Tibial artery (tissue), 4 donors: ENCODE results near the gene MYO1B.

ENCODE experiments used
- DNase-seq, 2 donors: peaks; one replicate each; pipeline ENCODE4 v3.0.0-alpha.2; 2019
- H3K27ac ChIP-seq, 2 donors: fragments of 200-600 bp; sonication (generic) in 1 of 2; 1 replicate in 1 of 2; 2 replicates in 1 of 2; pipeline ENCODE4 v1.5.1; 2018 to 2019; ENCODE audit warnings: mild to moderate bottlenecking in 1 of 2
- H3K27me3 ChIP-seq, 2 donors: fragments of 200-600 bp; sonication (generic) in 1 of 2; one replicate each; pipeline versions ENCODE4 v1.5.1 to v1.6.0; 2016 to 2019
- H3K36me3 ChIP-seq, 3 donors: fragments of 200-600 bp; sonication (generic) in 2 of 3; one replicate each; pipeline ENCODE4 v1.5.1; 2016 to 2019; ENCODE audit warnings: mild to moderate bottlenecking in 2 of 3
- H3K4me1 ChIP-seq, 4 donors: fragments of 200-600 bp; sonication (generic) in 2 of 4; 1 replicate in 3 of 4; 2 replicates in 1 of 4; pipeline ENCODE4 v1.5.1; 2016 to 2019
- H3K4me3 ChIP-seq, 2 donors: fragments of 200-600 bp; sonication (generic) in 1 of 2; 1 replicate in 1 of 2; 2 replicates in 1 of 2; pipeline ENCODE4 v1.5.1; 2018 to 2019; ENCODE audit warnings: mild to moderate bottlenecking in 2 of 2
- H3K9me3 ChIP-seq, 3 donors: fragments of 200-600 bp; sonication (generic) in 1 of 3; one replicate each; pipeline ENCODE4 v1.5.1; 2016 to 2019
- intact Hi-C: fragments of 100-400 bp; cut with DNase I; formaldehyde crosslinking; loops from one replicate; pipeline ENCODE4 v1.15.0; 2023; ENCODE audit warnings: low total_unique reads
- TF ChIP-seq, protein P1 (sequence below), 2 experiments: fragments of 200-600 bp in 1 of 2; fragments of 450-650 bp in 1 of 2; IDR thresholded peaks; one replicate each; pipeline ENCODE4 v1.5.1; 2017 to 2019; ENCODE audit warnings: antibody characterized with exemption in 2 of 2, mild to moderate bottlenecking in 1 of 2, moderate library complexity in 1 of 2

The MYO1B gene

DNA sequence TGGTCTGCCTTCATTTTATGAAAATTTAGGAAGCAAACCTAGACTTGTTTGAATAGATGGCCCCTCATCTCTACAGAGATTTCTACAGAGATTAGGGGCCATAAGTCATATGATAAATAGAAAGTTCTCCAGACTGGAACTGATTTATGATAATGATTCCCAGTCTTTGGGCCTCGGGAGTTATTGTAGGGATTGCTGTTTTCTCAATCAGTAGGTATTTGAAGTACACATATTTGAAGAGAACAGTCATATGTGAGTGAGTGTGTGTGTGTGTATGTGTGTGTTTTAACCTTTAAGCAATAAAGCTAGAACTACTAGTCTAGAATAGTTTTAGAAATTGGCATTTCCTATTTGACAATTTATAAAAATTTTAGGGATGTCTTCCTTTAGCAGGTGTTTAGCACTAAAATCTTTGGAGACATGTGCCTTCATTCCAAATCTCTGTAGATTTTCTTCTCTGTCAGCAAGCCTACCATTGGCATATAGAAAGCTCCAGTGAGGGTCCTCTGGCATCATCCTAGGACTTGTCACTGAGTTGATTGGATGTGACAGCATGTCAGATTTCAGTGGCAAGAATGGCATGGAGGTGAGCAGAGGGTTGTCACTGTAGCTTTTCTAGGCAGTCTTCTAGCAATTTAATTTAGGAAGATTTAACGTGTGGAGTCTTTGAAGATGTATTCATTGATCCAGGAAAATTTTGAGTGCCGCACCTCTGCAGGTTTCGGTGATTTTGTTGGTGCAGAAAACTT is 71.2 kb downstream of the MYO1B start:
- intact Hi-C loops = no loop called here
- no peaks in the 10 kb centered on the region for H3K36me3 ChIP-seq
- no peak overlapping the region for H3K27ac ChIP-seq
- H3K4me1 ChIP-seq = peaks cover 0 to 43% (median 19%) of the 10 kb centered on the region in 4 donors
- TF ChIP-seq, protein P1, sequence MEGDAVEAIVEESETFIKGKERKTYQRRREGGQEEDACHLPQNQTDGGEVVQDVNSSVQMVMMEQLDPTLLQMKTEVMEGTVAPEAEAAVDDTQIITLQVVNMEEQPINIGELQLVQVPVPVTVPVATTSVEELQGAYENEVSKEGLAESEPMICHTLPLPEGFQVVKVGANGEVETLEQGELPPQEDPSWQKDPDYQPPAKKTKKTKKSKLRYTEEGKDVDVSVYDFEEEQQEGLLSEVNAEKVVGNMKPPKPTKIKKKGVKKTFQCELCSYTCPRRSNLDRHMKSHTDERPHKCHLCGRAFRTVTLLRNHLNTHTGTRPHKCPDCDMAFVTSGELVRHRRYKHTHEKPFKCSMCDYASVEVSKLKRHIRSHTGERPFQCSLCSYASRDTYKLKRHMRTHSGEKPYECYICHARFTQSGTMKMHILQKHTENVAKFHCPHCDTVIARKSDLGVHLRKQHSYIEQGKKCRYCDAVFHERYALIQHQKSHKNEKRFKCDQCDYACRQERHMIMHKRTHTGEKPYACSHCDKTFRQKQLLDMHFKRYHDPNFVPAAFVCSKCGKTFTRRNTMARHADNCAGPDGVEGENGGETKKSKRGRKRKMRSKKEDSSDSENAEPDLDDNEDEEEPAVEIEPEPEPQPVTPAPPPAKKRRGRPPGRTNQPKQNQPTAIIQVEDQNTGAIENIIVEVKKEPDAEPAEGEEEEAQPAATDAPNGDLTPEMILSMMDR (IDR thresholded peaks at IDR 0.05) = no peak
- no peaks in the 10 kb centered on the region for H3K9me3 ChIP-seq
- H3K4me3 ChIP-seq = no peak overlapping the region
- no peaks in the 10 kb centered on the region for H3K27me3 ChIP-seq
- no peak for DNase-seq

DNA sequence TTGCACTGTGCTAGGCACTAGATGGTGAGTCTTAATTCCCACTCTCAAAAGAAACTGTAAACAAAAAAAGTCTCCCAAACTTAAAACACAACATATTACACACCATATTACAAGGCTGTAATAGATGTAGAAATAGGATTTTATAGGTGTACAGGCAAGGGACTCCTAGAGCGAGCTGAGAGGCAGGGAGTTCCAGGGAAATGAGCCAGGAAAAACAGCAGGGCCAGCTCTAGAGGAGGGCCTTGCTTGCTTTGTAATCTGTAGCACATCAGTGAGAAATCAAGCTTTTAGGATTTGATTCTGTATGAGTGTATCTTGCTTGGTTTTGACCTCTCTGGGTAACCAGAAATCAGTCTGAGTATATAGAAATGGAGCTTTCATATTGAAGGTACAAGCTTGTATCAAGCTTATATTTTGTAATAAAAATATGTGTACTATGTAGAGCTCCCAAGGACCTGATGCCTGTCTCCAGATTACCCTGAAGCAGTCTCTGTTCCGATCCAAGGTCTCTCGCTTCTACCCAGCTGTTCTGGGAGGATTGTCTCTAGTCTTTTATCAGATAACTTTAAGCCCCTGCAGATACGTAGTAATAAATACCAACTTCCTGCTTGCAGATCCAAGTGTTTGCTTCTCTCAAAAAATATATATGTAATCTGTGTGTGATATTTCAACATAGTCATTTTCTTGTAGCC is 73.0 kb downstream of the MYO1B start:
- Histone ChIP-seq H3K4me1 (peaks cover 0 to 53% (median 21%) of the 10 kb centered on the region in 4 donors), H3K4me3 (no peak overlapping the region), H3K9me3 (no peaks in the 10 kb centered on the region), H3K27ac (peak overlapping the region; percentile 36 to 64), H3K36me3 (no peaks in the 10 kb centered on the region), H3K27me3 (no peaks in the 10 kb centered on the region)
- TF ChIP-seq, protein P1 (IDR thresholded peaks at IDR 0.05) = no peak
- DNase-seq = peak in 1 of 2 donors; percentile 72
- intact Hi-C loops = no loop called here

- Histone ChIP-seq H3K9me3 (no peaks in the 10 kb centered on the region), H3K4me3 (no peak overlapping the region), H3K36me3 (no peaks in the 10 kb centered on the region), H3K27ac (peak overlapping the region; percentile 36 to 64), H3K27me3 (no peaks in the 10 kb centered on the region), H3K4me1 (peaks cover 0 to 53% (median 21%) of the 10 kb centered on the region in 4 donors)
- no peak for DNase-seq
- intact Hi-C loops = no loop called here
- TF ChIP-seq, protein P1 (IDR thresholded peaks at IDR 0.05) = no peak
Measured at GRCh38 chr2:191318729-191319078, 73.5 kb downstream of the MYO1B start.

- H3K9me3 ChIP-seq = no peaks in the 10 kb centered on the region
- H3K27me3 ChIP-seq = no peaks in the 10 kb centered on the region
- no peak overlapping the region for H3K4me3 ChIP-seq
- TF ChIP-seq, protein P1 (IDR thresholded peaks at IDR 0.05) = no peak
- peaks cover 0 to 53% (median 21%) of the 10 kb centered on the region in 4 donors for H3K4me1 ChIP-seq
- intact Hi-C loops = no loop called here
- no peak for DNase-seq
- H3K27ac ChIP-seq = peak overlapping the region; percentile 36 to 64
- no peaks in the 10 kb centered on the region for H3K36me3 ChIP-seq
Measured at GRCh38 chr2:191319186-191319585, 74.0 kb downstream of the MYO1B start.

DNA sequence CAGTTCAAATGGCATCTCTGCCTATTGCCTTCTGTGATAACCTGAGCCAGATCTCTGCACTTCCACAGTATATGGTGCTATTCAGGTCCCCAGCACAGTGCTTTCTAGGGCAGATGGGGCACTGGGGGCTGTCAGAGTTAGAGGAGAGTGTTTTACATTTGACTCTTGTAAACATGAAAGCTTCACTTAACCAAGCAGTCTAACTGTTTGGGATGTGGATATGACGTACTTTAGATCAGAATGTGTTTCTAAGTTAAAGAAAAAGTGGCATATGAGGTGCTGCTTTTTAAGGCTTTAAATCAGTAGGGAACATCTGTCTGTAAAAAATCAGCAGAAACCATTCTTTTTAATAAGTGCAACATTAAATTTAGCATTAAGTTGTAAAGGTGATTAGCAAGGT is 75.7 kb downstream of the MYO1B start:
- TF ChIP-seq, protein P1 (IDR thresholded peaks at IDR 0.05) = no peak
- Histone ChIP-seq H3K36me3 (no peaks in the 10 kb centered on the region), H3K27me3 (no peaks in the 10 kb centered on the region), H3K4me3 (no peak overlapping the region), H3K9me3 (no peaks in the 10 kb centered on the region), H3K27ac (no peak overlapping the region), H3K4me1 (peaks cover 0 to 61% (median 21%) of the 10 kb centered on the region in 4 donors)
- no peak for DNase-seq
- intact Hi-C loops = no loop called here
